T47D (cell line): ENCODE data around the gene CDK10.

Experiments
- DNase-seq, 2 experiments: peaks; one replicate each; pipeline versions ENCODE4 v3.0.0 to v3.0.0-alpha.2; 2011 to 2012; ENCODE audit warnings: low read depth in 1 of 2, low spot score in 1 of 2
- JUND ChIP-seq: IDR thresholded peaks from 2 replicates; pipeline ENCODE4 v1.6.1; 2012; ENCODE audit warnings: low read depth
- in situ Hi-C: cut with HindIII; loops from 2 replicates; pipeline ENCODE4 v1.10.0; 2016; ENCODE audit warnings: low sequenced_read_pairs, low pct_unique_long_range_greater_than_20kb

The CDK10 gene

DNA sequence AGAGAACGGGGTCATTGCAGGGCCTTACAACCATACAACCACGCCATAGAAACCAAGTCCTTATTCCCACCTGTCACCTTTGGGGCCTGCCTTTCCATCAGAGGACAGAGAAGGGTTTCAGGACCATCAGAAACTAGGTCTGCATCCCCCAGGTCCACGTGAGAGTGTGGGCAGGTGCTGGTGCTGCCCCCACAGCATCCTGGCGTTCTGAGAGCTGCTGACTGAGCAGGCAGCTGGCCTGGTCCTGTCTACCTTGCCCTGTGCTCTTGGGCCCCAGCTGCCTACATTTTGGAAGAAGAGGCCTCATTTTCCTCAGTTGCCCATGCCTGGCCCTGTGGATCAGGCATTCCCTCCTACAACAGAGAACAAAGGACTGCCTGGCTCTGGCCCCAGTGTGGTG lies 56.5 kb downstream of the CDK10 start:
- no peak for DNase-seq
- TF ChIP-seq JUND, result no peak
- in situ Hi-C loops, result no loop called here

DNA sequence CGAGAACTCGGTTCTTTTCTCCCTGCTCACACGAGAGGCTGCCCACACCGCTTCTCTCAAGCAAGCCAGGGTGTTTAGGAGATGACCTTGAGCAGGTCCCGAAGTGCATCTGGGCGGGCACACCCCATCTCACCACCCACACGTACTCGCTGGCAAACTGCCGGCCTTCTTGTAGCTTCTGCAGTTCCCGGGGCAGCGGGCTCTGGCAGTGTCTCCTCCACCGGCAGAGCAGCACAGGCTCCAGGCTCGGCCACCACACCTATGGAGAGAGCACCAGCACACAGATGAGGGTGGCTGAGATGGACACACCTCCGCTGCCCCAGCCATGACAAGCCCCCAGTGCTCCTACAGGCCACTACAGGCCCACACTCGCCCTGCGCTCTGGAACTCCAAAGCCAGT lies 58.3 kb downstream of the CDK10 start:
- in situ Hi-C loops, result no loop called here
- no peak for DNase-seq
- no peak for TF ChIP-seq JUND
